GM12891 (cell line): ENCODE measurements around the gene APOL3.

Experiments used
- DNase-seq: peaks from one replicate; pipeline ENCODE4 v3.0.0; 2011; ENCODE audit warnings: low spot score; ENCODE audit not compliant: insufficient read length
- FAIRE-seq: peaks from 2 replicates; lab custom pipeline; 2011; peaks lifted over from hg19 to GRCh38; lab: Jason Lieb, UNC
- PAX5 ChIP-seq: IDR thresholded peaks from 2 replicates; pipeline ENCODE4 v1.6.1; 2011; ENCODE audit warnings: low read length, moderate library complexity, mild to moderate bottlenecking; ENCODE audit not compliant: insufficient read depth, severe bottlenecking
- POLR2A ChIP-seq: IDR thresholded peaks from 2 replicates; pipeline ENCODE4 v1.6.1; 2011; ENCODE audit warnings: low read depth, low read length, control low read depth
- POLR2AphosphoS5 ChIP-seq: IDR thresholded peaks from 2 replicates; pipeline ENCODE4 v1.6.1; 2011; ENCODE audit warnings: low read depth, low read length, control low read depth
- POU2F2 ChIP-seq: IDR thresholded peaks from 2 replicates; pipeline ENCODE4 v1.6.1; 2011; ENCODE audit warnings: low read depth, mild to moderate bottlenecking, control low read depth, low read length, moderate library complexity
- SPI1 ChIP-seq: IDR thresholded peaks from 2 replicates; pipeline ENCODE4 v1.6.1; 2011; ENCODE audit warnings: low read depth, low read length, control low read depth
- TAF1 ChIP-seq: IDR thresholded peaks from 2 replicates; pipeline ENCODE4 v1.6.1; 2011; ENCODE audit warnings: low read depth, low read length, control low read depth

APOL3 gene

DNA sequence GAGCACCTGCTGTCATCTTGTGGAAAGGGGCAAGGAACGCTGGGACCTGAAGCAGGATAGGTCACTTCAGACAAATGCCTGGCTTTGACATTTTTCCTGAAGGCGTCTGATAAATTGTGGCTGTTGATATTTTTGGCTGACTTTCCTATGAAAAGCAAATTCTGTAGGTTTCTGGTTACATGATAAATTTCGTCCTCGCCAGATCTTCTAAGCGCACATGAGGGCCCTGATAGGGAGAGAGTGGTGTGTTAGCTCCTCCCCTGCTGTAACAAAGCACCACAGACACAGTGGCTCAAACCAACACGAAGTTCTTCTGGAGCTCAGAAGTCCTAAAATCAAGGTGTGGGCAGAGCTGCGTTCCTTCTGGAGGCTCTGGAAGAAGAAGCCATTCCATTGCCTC is 21.5 kb upstream of the APOL3 start:
- TF ChIP-seq SPI1 (no peak), TAF1 (no peak), POU2F2 (no peak), POLR2AphosphoS5 (no peak), PAX5 (no peak), POLR2A (no peak)
- DNase-seq, result no peak
- FAIRE-seq, result no peak

- TF ChIP-seq SPI1, result no peak
- TF ChIP-seq TAF1, result no peak
- TF ChIP-seq POLR2AphosphoS5, result no peak
- TF ChIP-seq PAX5, result no peak
- TF ChIP-seq POLR2A, result no peak
- TF ChIP-seq POU2F2, result no peak
- no peak for FAIRE-seq
- no peak for DNase-seq
These were observed 20.4 kb upstream of the APOL3 start for GRCh38 chr22:36180928-36181327.

GRCh38 chr22:36180038-36180880 is 19.7 kb upstream of the APOL3 start:
- peak; percentile 92 for FAIRE-seq
- TF ChIP-seq SPI1 (no peak), POLR2A (no peak), POLR2AphosphoS5 (no peak), TAF1 (no peak), PAX5 (no peak), POU2F2 (no peak)
- DNase-seq, result peak; percentile 71

- no peak for DNase-seq
- TF ChIP-seq TAF1 (no peak), POLR2AphosphoS5 (no peak)
- FAIRE-seq, result no peak
These were observed 16.6 kb upstream of the APOL3 start for GRCh38 chr22:36177160-36177559.

GRCh38 chr22:36175892-36176291 is 15.3 kb upstream of the APOL3 start:
- TF ChIP-seq PAX5 (no peak), POLR2A (no peak), POLR2AphosphoS5 (no peak), SPI1 (no peak), TAF1 (no peak), POU2F2 (no peak)
- DNase-seq (no peak), FAIRE-seq (no peak)

- peak; percentile 9 for FAIRE-seq
- TF ChIP-seq POU2F2 (no peak), TAF1 (no peak), POLR2AphosphoS5 (no peak), PAX5 (no peak), POLR2A (no peak), SPI1 (no peak)
- no peak for DNase-seq
These were observed 11.4 kb upstream of the APOL3 start for GRCh38 chr22:36171941-36172340.

DNA sequence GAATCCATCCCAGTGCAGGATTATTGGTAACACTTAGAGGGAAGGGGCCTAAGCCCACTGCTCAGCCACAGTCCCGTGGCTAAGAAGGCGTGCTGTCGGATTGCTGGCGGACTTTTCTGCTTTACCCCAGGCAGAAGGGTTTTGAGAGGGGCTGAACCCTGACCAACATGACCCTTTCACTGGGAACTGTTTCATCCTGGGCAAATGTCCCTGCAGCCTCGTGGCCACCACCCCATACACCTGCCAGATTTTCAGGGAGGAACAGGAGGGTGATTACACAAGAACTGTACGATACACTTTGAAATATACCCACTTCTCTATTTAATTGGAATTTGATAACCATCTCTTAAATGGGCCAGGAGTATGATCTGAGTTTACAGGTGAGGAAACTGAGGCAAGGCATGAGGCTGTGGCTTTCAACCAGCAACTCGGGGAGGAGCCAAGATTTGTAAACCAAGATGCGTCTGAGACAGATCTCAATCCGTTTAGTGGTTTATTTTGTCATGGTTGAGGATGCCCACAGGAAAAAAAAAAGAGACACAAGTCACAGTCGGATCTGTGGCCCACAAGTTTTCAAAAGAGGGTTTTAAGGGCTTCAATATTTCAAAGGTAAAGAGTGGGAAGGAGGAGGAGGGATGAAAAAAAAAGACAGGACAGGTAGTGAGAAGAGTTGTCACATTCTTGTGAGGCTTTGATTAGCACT is 6.1 kb upstream of the APOL3 start:
- FAIRE-seq, result peak; percentile 72
- DNase-seq, result no peak
- no peak for TF ChIP-seq POU2F2
- TF ChIP-seq SPI1, result no peak
- TF ChIP-seq POLR2A, result no peak
- no peak for TF ChIP-seq POLR2AphosphoS5
- no peak for TF ChIP-seq TAF1
- TF ChIP-seq PAX5, result no peak

GRCh38 chr22:36166086-36166485 is 5.5 kb upstream of the APOL3 start:
- no peak for FAIRE-seq
- DNase-seq, result no peak
- TF ChIP-seq POLR2AphosphoS5, result no peak
- no peak for TF ChIP-seq PAX5
- TF ChIP-seq POLR2A, result no peak
- no peak for TF ChIP-seq SPI1
- TF ChIP-seq TAF1, result no peak
- TF ChIP-seq POU2F2, result no peak

DNA sequence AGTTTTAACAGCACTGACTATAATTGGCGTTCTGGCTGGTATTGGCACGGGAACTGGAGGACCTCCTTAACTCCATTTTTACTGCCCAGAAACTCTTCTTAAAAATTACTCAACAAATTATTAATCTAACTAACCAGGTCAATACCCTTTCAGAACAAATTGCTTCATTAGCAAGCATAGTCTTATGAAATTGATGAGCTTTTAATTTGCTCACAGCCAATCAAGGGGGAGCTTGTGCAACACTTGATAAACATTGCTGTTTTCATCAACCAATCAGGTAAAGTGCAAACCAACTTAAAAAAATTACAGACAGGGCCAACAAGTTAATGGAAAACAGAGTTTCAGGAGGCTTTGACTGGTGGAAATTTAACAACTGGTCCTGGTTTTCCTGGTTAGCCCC is 4.6 kb upstream of the APOL3 start:
- DNase-seq, result no peak
- FAIRE-seq, result no peak
- TF ChIP-seq POLR2AphosphoS5 (no peak), SPI1 (no peak), PAX5 (no peak), POLR2A (no peak), TAF1 (no peak), POU2F2 (no peak)
